Suppressor macrophage (primary cell): ENCODE results near the gene LSM3.

Experiments
- DNase-seq, 4 experiments: peaks; one replicate each; pipeline ENCODE4 v3.0.0-alpha.2; 2020 to 2022

LSM3 gene

GRCh38 chr3:14143271-14144225 is 35.1 kb upstream of the LSM3 start:
- DNase-seq = peak in 3 of 4 experiments; percentile 50 to 60 (median 57)

- DNase-seq = peak; percentile 91 to 99 (median 94)
Measured at GRCh38 chr3:14144423-14145075, 34.1 kb upstream of the LSM3 start.

- DNase-seq = peak in 1 of 4 experiments; percentile 17
Measured at GRCh38 chr3:14145236-14145635, 33.4 kb upstream of the LSM3 start.

- peak in 1 of 4 experiments; percentile 11 for DNase-seq
Measured at GRCh38 chr3:14145670-14146380, 32.8 kb upstream of the LSM3 start.

- DNase-seq = no peak
Measured at GRCh38 chr3:14146381-14147065, 32.1 kb upstream of the LSM3 start.

- peak; percentile 53 to 73 (median 70) for DNase-seq
Measured at GRCh38 chr3:14147066-14147435, 31.6 kb upstream of the LSM3 start.

- peak in 2 of 4 experiments; percentile 17 to 56 for DNase-seq
Measured at GRCh38 chr3:14147617-14148016, 31.0 kb upstream of the LSM3 start.

- DNase-seq = no peak
Measured at GRCh38 chr3:14148041-14148985, 30.3 kb upstream of the LSM3 start.

- no peak for DNase-seq
Measured at GRCh38 chr3:14150078-14150477, 28.5 kb upstream of the LSM3 start.

- DNase-seq = no peak
Measured at GRCh38 chr3:14150491-14151230, 28.0 kb upstream of the LSM3 start.

GRCh38 chr3:14151471-14152083 is 27.0 kb upstream of the LSM3 start:
- DNase-seq = no peak

GRCh38 chr3:14152233-14152962 is 26.2 kb upstream of the LSM3 start:
- no peak for DNase-seq

GRCh38 chr3:14152963-14153355 is 25.7 kb upstream of the LSM3 start:
- no peak for DNase-seq

- no peak for DNase-seq
Measured at GRCh38 chr3:14153663-14154062, 25.0 kb upstream of the LSM3 start.

GRCh38 chr3:14154276-14154675 is 24.3 kb upstream of the LSM3 start:
- peak in 3 of 4 experiments; percentile 49 to 63 (median 61) for DNase-seq

GRCh38 chr3:14154895-14155440 is 23.6 kb upstream of the LSM3 start:
- peak; percentile 27 to 71 (median 68) for DNase-seq

- DNase-seq = no peak
Measured at GRCh38 chr3:14156201-14156600, 22.4 kb upstream of the LSM3 start.

- no peak for DNase-seq
Measured at GRCh38 chr3:14156843-14157561, 21.6 kb upstream of the LSM3 start.
